CD14-positive monocyte (primary cell): Measurements from ENCODE around the gene CDH4. TPM values are rescaled to one million over a fixed set of nuclear protein-coding genes. Genes with fewer than 3 reads are reported as not detected.

Source experiments
- DNase-seq, 3 donors: peaks; one replicate each; pipeline ENCODE4 v3.0.0-alpha.2; 2011 to 2022
- H2AFZ ChIP-seq: 2 replicates; pipeline ENCODE4 v1.6.0; 2012; ENCODE audit warnings: mild to moderate bottlenecking, low read depth, low read length, inconsistent platforms; ENCODE audit not compliant: insufficient read depth, poor library complexity, severe bottlenecking
- H3K27ac ChIP-seq, 2 donors: 1 replicate in 1 of 2; 2 replicates in 1 of 2; pipeline ENCODE4 v1.5.1; 2012 to 2013; ENCODE audit warnings: low read length in 2 of 2, control low read depth in 1 of 2, inconsistent platforms in 1 of 2, low read depth in 1 of 2, mild to moderate bottlenecking in 1 of 2
- H3K27me3 ChIP-seq, 2 donors: one replicate each; pipeline versions ENCODE4 v1.6.0 to v1.6.1; 2011 to 2013; ENCODE audit warnings: low read length in 2 of 2; ENCODE audit not compliant: control insufficient read depth in 2 of 2, insufficient read depth in 2 of 2
- H3K36me3 ChIP-seq, 2 donors: replicated peaks in 1 of 2; 1 replicate in 1 of 2; 2 replicates in 1 of 2; pipeline versions ENCODE4 v1.5.1 to v1.6.1; 2012 to 2013; ENCODE audit warnings: low read length in 2 of 2, control low read depth in 1 of 2, inconsistent platforms in 1 of 2, mild to moderate bottlenecking in 1 of 2; ENCODE audit not compliant: insufficient read depth in 2 of 2, control insufficient read depth in 1 of 2
- H3K4me1 ChIP-seq, 2 donors: 1 replicate in 1 of 2; 2 replicates in 1 of 2; pipeline versions ENCODE4 v1.5.1 to v1.6.1; 2012 to 2013; ENCODE audit warnings: low read length in 2 of 2, control low read depth in 1 of 2, inconsistent platforms in 1 of 2, mild to moderate bottlenecking in 1 of 2, moderate library complexity in 1 of 2; ENCODE audit not compliant: insufficient read depth in 2 of 2, control insufficient read depth in 1 of 2
- H3K4me2 ChIP-seq: replicated peaks from 2 replicates; pipeline ENCODE3; 2012; ENCODE audit warnings: low read length, moderate library complexity, mild to moderate bottlenecking; ENCODE audit not compliant: poor library complexity, severe bottlenecking; ENCODE audit errors: extremely low read depth
- H3K4me3 ChIP-seq, 3 experiments: fragments of 200-600 bp in 1 of 3; sonication (generic) in 1 of 3; replicated peaks in 1 of 3; 1 replicate in 2 of 3; 2 replicates in 1 of 3; pipeline ENCODE4 v1.5.1; 2011 to 2013; ENCODE audit warnings: low read length in 3 of 3, mild to moderate bottlenecking in 3 of 3, control low read depth in 2 of 3, low read depth in 2 of 3, inconsistent platforms in 1 of 3, moderate library complexity in 1 of 3
- H3K79me2 ChIP-seq: 2 replicates; pipeline ENCODE4 v1.6.0; 2012; ENCODE audit warnings: mild to moderate bottlenecking, control low read depth, inconsistent platforms, low read length, moderate library complexity; ENCODE audit not compliant: insufficient read depth
- H3K9ac ChIP-seq: 2 replicates; pipeline ENCODE4 v1.6.0; 2017; ENCODE audit warnings: low read length, mild to moderate bottlenecking; ENCODE audit not compliant: insufficient read depth, poor library complexity, severe bottlenecking
- H3K9me3 ChIP-seq, 2 donors: replicated peaks in 1 of 2; 1 replicate in 1 of 2; 2 replicates in 1 of 2; pipeline versions ENCODE4 v1.5.1 to v1.6.1; 2012 to 2013; ENCODE audit warnings: low read length in 2 of 2, control low read depth in 1 of 2; ENCODE audit not compliant: control insufficient read depth in 1 of 2, insufficient read depth in 1 of 2
- H4K20me1 ChIP-seq: 2 replicates; pipeline ENCODE4 v1.6.0; 2012; ENCODE audit warnings: mild to moderate bottlenecking, low read length, control low read depth, moderate library complexity; ENCODE audit not compliant: insufficient read depth
- H3K27ac Mint-ChIP-seq, 7 donors: one replicate each; pipeline ENCODE4 v1.8.0; 2020; ENCODE audit warnings: mild to moderate bottlenecking in 7 of 7, mixed read lengths in 7 of 7, moderate library complexity in 6 of 7, inconsistent platforms in 2 of 7
- H3K27me3 Mint-ChIP-seq, 3 donors: one replicate each; pipeline ENCODE4 v1.8.0; 2021 to 2022; ENCODE audit warnings: low read depth in 3 of 3, mild to moderate bottlenecking in 3 of 3, mixed read lengths in 3 of 3, moderate library complexity in 3 of 3, inconsistent platforms in 1 of 3
- H3K36me3 Mint-ChIP-seq, 2 donors: one replicate each; pipeline ENCODE4 v1.8.0; 2020; ENCODE audit warnings: mixed read lengths in 2 of 2, inconsistent platforms in 1 of 2, mild to moderate bottlenecking in 1 of 2
- H3K4me1 Mint-ChIP-seq: one replicate; pipeline ENCODE4 v1.8.0; 2020; ENCODE audit warnings: mild to moderate bottlenecking, mixed read lengths
- H3K4me3 Mint-ChIP-seq, 2 donors: one replicate each; pipeline ENCODE4 v1.8.0; 2020; ENCODE audit warnings: mild to moderate bottlenecking in 2 of 2, mixed read lengths in 2 of 2, moderate library complexity in 1 of 2
- H3K9me3 Mint-ChIP-seq, 7 donors: one replicate each; pipeline ENCODE4 v1.8.0; 2020 to 2022; ENCODE audit warnings: mixed read lengths in 7 of 7, mild to moderate bottlenecking in 6 of 7, moderate library complexity in 6 of 7, inconsistent platforms in 2 of 7
- WGBS: methylation state at CpG from one replicate; pipeline ENCODE4 v1.1.5; 2013; ENCODE audit warnings: missing lambda C conversion rate; ENCODE audit not compliant: insufficient coverage; 5-methylcytosine and 5-hydroxymethylcytosine counted together
- intact Hi-C, 2 donors: fragments of 100-400 bp; cut with micrococcal nuclease; formaldehyde crosslinking; loops; one replicate each; pipeline versions ENCODE4 v1.15.0 to v1.15.1; 2023
- polyA plus RNA-seq, 3 donors: library from polyadenylated mRNA; depleted of rRNA in 1 of 3; unstranded in 2 of 3; stranded (reverse) in 1 of 3; fragments of 300-500 nt in 2 of 3; fragments of >200 nt in 1 of 3; fragmentation: Illumina TruSeq in 2 of 3; gene quantifications; 1 replicate in 2 of 3; 2 replicates in 1 of 3; pipeline ENCODE4 v1.2.3, GENCODE V29; 2012 to 2021
- TF ChIP-seq, protein P1 (sequence below): fragments of 200-600 bp; IDR thresholded peaks from one replicate; pipeline ENCODE4 v1.8.0; 2022; ENCODE audit warnings: antibody characterized with exemption, mild to moderate bottlenecking

CDH4 gene
- polyA plus RNA-seq, 3 donors: not detected

DNA sequence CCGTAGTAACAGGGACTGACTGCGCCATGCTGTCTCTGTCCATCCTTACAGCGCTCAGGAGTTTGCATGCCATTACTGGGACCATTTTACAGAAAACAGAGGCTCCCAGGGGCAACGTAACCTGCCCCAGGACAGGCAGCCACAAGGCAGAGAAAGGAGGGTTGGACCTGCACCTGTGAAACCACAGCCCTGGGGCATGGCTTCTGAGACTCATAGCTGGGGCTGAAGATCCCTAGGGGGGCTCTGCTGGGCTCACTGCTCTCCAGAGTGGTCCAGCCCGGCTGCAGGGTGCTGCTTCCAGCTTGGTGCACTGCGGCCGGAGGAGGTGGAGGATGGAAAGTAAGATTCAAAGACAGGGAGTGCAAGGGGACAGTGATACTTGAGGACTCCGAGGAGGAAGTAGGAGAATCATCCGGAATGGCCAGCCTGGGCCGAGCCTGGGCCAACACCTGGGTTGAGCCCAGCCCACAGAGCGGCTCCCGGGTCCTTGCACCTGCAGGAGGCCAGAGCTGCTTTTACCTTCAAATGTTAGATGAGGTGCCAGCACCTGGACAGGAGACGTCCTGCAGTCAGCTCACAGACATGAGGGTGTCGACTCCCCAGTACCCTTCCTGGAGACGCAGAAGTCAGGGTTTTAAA lies 183.2 kb downstream of the CDH4 start:
- Mint-ChIP-seq H3K36me3 (no peaks in the 10 kb centered on the region), H3K9me3 (peaks cover 0 to 35% (median 18%) of the 10 kb centered on the region in 7 donors), H3K27me3 (peaks cover 0 to 37% (median 3%) of the 10 kb centered on the region in 3 donors), H3K27ac (no peak overlapping the region), H3K4me3 (no peak overlapping the region), H3K4me1 (peaks cover 7% of the 10 kb centered on the region)
- Histone ChIP-seq H3K79me2 (no peaks in the 10 kb centered on the region), H3K9ac (no peak overlapping the region), H3K27me3 (no peaks in the 10 kb centered on the region), H2AFZ (no peak overlapping the region), H3K36me3 (no peaks in the 10 kb centered on the region), H3K4me3 (no peak overlapping the region), H3K4me1 (no peaks in the 10 kb centered on the region), H3K9me3 (peaks cover 6 to 62% of the 10 kb centered on the region in 2 donors), H3K4me2 (no peak overlapping the region), H3K27ac (no peak overlapping the region), H4K20me1 (no peaks in the 10 kb centered on the region)
- 89% methylated on average over 11 of the region's 15 CpGs for WGBS
- intact Hi-C loops: no loop called here
- no peak for DNase-seq
- TF ChIP-seq, protein P1, sequence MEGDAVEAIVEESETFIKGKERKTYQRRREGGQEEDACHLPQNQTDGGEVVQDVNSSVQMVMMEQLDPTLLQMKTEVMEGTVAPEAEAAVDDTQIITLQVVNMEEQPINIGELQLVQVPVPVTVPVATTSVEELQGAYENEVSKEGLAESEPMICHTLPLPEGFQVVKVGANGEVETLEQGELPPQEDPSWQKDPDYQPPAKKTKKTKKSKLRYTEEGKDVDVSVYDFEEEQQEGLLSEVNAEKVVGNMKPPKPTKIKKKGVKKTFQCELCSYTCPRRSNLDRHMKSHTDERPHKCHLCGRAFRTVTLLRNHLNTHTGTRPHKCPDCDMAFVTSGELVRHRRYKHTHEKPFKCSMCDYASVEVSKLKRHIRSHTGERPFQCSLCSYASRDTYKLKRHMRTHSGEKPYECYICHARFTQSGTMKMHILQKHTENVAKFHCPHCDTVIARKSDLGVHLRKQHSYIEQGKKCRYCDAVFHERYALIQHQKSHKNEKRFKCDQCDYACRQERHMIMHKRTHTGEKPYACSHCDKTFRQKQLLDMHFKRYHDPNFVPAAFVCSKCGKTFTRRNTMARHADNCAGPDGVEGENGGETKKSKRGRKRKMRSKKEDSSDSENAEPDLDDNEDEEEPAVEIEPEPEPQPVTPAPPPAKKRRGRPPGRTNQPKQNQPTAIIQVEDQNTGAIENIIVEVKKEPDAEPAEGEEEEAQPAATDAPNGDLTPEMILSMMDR: no peak

DNA sequence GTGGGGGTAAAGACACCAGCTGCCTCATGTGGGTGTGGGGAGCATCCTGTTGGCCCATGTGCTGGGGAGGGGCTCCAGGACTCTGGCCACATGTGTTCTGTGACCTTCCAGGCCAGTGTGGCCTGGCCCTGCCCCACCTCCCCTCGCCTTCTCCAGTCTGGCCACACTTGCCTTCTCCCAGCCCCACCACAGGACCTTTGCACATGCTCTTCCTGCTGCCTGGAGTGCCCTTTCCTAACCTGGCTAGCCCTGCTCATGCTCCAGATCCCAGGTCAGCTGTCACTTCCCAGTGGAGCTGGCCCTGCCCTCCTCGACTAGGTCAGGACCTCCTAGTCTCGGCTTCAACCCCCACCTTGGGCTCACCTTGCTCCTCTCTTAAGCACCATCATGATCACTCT lies 183.8 kb downstream of the CDH4 start:
- intact Hi-C loops: no loop called here
- H3K4me3 ChIP-seq: no peak overlapping the region
- H3K79me2 ChIP-seq: no peaks in the 10 kb centered on the region
- no peak for DNase-seq
- H3K9ac ChIP-seq: no peak overlapping the region
- no peak overlapping the region for H2AFZ ChIP-seq
- no peaks in the 10 kb centered on the region for H4K20me1 ChIP-seq
- TF ChIP-seq, protein P1: no peak
- H3K4me2 ChIP-seq: no peak overlapping the region
- no peaks in the 10 kb centered on the region for H3K4me1 ChIP-seq
- peak overlapping the region in 1 of 7 donors; percentile 47 for H3K27ac Mint-ChIP-seq
- peaks cover 0 to 37% (median 18%) of the 10 kb centered on the region in 7 donors for H3K9me3 Mint-ChIP-seq
- peaks cover 0 to 35% (median 3%) of the 10 kb centered on the region in 3 donors for H3K27me3 Mint-ChIP-seq
- H3K36me3 ChIP-seq: no peaks in the 10 kb centered on the region
- H3K9me3 ChIP-seq: peaks cover 6 to 66% of the 10 kb centered on the region in 2 donors
- H3K36me3 Mint-ChIP-seq: no peaks in the 10 kb centered on the region
- no peak overlapping the region for H3K4me3 Mint-ChIP-seq
- WGBS: 88% methylated on average over 3 of the region's 3 CpGs
- H3K27ac ChIP-seq: no peak overlapping the region
- peaks cover 7% of the 10 kb centered on the region for H3K4me1 Mint-ChIP-seq
- no peaks in the 10 kb centered on the region for H3K27me3 ChIP-seq
